ENCODE results near the gene ABLIM1.

GRCh38 chr10:114471906-114472876 lies 185.9 kb downstream of the ABLIM1 start:
- TF ChIP-seq CTCF (IDR thresholded peaks at IDR 0.05) (no peak), POLR2A (IDR thresholded peaks at IDR 0.05) (no peak)

Data from testis (tissue), 2 donors.